HG03439 (cell line): ENCODE measurements around the gene FAXDC2.
"Not testable (repeated sequence)": the region's sequence is repeated elsewhere in the genome, so short reads cannot be mapped to it uniquely, and the experiment has no call there.

Source experiments
- ATAC-seq: cut with Tn5 transposase; IDR thresholded peaks from one replicate; pipeline ENCODE4 v1.9.1; 2021; ENCODE audit warnings: mild to moderate bottlenecking, moderate library complexity; ENCODE audit not compliant: unreplicated experiment

FAXDC2 gene

DNA sequence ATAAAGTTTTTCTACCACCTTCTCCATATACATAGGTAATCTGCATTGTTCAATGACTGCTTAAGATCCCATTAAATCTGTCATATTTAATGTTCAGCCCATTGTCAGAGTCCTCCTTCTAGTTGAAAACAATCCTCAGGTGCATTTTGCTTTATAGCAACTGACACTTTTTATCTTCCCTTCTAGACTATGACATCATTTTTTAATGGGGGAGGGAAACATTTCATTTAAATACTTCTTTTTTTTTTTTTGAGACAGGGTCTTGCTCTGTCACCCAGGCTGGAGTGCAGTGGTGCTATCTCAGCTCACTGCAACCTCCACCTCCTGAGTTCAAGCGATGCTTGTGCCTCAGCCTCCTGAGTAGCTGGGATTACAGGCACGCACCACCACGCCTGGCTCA lies 17.6 kb downstream of the FAXDC2 start:
- not testable (repeated sequence) for ATAC-seq

- no peak for ATAC-seq
These were observed 19.0 kb downstream of the FAXDC2 start for GRCh38 chr5:154831451-154831850.

DNA sequence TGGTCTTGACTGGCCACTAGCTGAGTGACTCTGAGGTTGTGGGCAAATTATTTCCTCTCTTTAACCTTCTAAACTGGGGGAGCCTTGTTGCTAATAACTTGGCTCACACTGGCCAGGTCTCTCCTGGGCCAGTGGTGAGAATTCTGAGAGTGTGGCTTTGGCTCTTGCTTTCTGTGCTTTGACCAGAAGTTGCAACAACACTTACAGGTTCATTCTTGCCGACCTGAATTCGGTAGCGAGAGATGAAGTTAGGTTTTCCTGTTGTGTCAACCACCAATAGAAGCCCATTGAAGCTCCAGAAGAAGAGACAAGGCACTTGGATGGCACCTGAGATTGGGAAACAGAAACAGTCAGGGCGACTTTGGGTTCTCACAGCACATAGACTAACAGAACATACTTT lies 19.8 kb downstream of the FAXDC2 start:
- ATAC-seq: no peak

DNA sequence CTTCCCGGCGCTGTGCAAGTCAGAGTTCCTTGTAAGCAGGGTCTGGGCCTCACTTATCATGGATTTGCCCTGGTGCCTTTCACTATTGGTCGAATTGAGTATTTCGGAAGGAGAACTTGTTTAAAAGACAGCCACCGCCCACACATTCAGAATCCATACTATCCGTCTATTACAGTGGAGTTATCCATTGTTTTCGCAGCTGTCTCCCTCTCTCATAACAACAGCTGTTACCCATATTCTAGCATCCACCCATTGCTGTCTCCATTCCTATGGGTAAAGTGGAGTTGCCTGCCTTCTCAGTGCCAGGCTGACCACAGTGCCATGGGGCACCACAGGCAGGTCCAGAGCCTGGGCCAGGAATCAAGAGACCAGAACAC lies 20.2 kb downstream of the FAXDC2 start:
- no peak for ATAC-seq

- no peak for ATAC-seq
These were observed 20.7 kb downstream of the FAXDC2 start for GRCh38 chr5:154829589-154830218.

DNA sequence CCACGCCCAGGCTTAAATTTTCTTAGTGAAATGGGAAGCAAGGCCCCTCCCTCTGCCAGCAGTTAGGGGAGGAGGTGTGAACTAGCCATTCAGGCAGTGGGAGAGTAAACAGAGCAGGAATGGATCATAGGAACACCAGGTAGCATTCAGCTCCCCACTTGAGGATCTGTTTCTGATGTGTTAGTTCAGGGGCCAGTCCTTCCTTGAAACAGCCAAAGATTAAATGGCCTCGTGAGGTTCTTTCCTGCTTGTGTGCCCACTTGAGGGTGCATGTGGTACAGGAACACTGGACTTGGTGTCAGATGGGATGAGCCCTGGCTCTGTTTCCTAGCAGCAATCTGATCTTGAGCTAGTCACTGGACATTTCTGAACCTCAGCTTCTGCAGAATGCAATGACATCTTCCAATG lies 21.2 kb downstream of the FAXDC2 start:
- no peak for ATAC-seq

- no peak for ATAC-seq
These were observed 26.3 kb downstream of the FAXDC2 start for GRCh38 chr5:154824070-154824469.

DNA sequence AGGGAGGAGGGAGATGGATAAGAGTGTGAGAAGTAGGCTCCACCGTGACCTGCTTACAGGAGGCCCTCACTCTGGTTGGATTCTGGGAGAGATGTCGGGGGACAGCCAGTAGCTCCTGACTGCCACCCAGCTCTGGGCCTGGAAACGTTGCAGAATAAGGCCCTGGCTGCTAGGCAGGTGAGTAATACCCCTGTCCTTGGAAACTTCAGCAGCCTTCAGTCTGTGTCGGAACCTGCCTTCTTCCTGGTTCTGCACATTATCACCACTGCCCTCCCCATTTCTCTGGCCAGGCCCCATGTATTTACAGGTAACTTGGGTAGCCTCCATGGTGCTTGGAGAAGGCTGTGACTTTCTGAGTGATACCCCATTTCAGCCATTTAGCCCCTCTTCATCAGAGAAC lies 26.8 kb downstream of the FAXDC2 start:
- no peak for ATAC-seq

- ATAC-seq: not testable (repeated sequence)
These were observed 27.5 kb downstream of the FAXDC2 start for GRCh38 chr5:154822896-154823295.

- ATAC-seq: no peak
These were observed 30.0 kb downstream of the FAXDC2 start for GRCh38 chr5:154820383-154820782.

GRCh38 chr5:154819546-154819945 lies 30.9 kb downstream of the FAXDC2 start:
- no peak for ATAC-seq

DNA sequence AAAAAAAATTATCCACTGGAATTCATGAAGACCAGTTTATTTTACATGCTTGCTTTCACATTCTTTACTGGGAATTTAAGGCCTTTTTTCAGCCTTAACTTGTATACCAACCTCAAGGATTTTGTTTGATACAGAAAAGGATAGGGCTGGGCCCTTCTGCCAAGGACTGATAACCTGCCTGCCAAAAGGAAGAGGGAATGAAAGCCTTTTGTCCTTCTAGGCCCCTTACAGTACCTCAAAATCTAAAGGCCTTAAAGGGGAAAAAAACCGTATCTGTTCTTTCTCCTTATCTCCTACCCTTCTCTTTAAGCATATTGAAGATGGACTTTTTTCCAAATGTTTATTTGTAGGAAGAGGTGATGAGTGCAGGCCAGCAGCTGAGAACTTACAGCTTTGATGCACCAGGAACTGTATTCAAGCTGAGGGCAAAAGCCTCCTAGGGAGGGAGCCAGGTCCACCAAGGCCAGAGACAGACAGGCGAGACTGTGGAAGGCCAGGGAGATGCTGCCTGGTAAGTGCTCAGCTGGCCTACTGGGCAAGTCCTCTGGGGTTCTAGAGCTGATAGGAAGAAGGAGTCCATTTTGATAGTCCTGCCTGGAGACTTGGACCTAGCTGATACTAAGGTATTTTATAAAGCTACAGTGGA lies 31.8 kb downstream of the FAXDC2 start:
- no peak for ATAC-seq

- no peak for ATAC-seq
These were observed 32.6 kb downstream of the FAXDC2 start for GRCh38 chr5:154817815-154818214.

GRCh38 chr5:154816891-154817492 lies 33.4 kb downstream of the FAXDC2 start:
- ATAC-seq: no peak

DNA sequence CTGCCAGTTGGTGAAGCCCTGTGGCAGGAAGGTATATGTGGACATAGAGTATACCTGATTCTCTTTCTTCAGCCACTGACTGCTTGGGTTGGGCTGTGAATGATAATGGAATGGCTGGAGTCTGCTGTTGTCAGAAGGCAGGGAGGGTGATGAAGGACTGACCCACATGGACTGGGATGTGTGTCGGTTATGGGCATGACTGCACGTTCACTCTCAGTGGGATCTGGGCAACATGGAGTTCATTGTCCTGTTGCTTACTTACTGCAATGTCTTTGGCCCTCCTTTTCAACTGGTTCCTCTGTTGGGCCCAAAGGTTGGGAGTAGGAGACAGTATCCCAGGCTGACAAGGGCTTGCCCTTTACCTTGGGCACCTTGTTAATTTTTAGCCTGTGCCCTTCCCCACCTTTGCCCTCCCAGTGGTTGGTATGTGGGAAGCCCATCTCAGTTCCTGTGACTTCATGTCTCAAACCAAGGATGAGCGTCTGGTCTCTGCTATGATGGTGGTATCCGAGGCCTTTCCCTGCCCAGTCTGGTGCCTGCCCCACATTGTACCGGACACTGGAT lies 34.6 kb downstream of the FAXDC2 start:
- no peak for ATAC-seq

DNA sequence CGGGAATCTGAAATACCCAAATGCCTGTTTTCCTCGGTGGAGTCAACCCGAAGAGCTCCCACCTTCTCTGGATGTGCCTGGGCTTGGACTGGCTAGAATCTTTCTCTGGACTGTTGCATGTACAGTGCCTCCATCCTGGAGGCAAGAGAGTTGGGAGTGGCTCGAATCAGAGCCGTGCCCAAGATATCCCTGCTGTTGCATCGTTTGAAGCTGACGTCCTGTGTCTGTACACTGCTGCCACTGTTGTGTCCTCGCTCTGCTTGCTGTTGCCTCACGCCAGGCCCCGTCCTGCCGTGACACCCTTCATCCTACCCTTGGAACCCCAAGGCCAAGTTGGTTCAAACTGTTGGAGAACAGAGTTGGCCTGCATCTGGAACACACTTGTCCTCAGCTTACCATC lies 35.4 kb downstream of the FAXDC2 start:
- no peak for ATAC-seq

DNA sequence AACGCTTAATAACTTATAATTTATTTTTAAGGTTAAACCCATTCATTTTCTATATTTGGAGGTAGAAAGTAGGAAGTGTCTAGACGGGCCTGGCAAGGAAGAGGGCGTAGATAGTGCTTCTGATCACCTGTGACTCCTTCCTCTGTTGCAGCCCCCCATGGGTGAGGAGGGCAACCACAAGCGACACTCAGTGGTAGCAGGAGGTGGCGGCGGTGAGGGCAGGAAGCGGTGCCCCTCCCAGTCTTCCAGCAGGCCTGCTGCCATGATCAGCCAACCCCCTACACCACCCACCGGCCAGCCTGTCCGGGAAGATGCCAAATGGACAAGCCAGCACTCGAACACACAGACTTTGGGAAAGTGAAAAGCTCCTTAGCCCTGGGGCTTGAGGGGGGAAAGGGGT lies 36.7 kb downstream of the FAXDC2 start:
- no peak for ATAC-seq

- no peak for ATAC-seq
These were observed 37.2 kb downstream of the FAXDC2 start for GRCh38 chr5:154813158-154813557.

GRCh38 chr5:154811653-154812465 lies 38.5 kb downstream of the FAXDC2 start:
- ATAC-seq: no peak

- ATAC-seq: no peak
These were observed 39.2 kb downstream of the FAXDC2 start for GRCh38 chr5:154811239-154811638.

GRCh38 chr5:154806176-154806575 lies 44.2 kb downstream of the FAXDC2 start:
- ATAC-seq: no peak
